Parathyroid adenoma (tissue), 2 donors: ENCODE data around the gene RDH5.

Experiments
- H2AFZ ChIP-seq: fragments of 300-600 bp; sonication (generic); one replicate; pipeline ENCODE4 v1.7.0; 2017; ENCODE audit warnings: antibody characterized with exemption, mild to moderate bottlenecking
- H3K27ac ChIP-seq: fragments of 300-600 bp; sonication (generic); one replicate; pipeline ENCODE4 v1.7.0; 2017
- H3K27me3 ChIP-seq: fragments of 300-600 bp; sonication (generic); one replicate; pipeline ENCODE4 v1.7.0; 2017; ENCODE audit warnings: low read length; ENCODE audit not compliant: control insufficient read depth, insufficient read depth
- H3K36me3 ChIP-seq: fragments of 300-600 bp; sonication (generic); one replicate; pipeline ENCODE4 v1.7.0; 2017; ENCODE audit warnings: low read length; ENCODE audit not compliant: control insufficient read depth, insufficient read depth
- H3K4me1 ChIP-seq: fragments of 300-600 bp; sonication (generic); one replicate; pipeline ENCODE4 v1.7.0; 2017; ENCODE audit warnings: control low read depth
- H3K4me2 ChIP-seq: fragments of 300-600 bp; sonication (generic); one replicate; pipeline ENCODE4 v1.7.0; 2017; ENCODE audit warnings: low read length
- H3K4me3 ChIP-seq: fragments of 300-600 bp; sonication (generic); one replicate; pipeline ENCODE4 v1.7.0; 2017; ENCODE audit warnings: low read depth, low read length
- H3K79me2 ChIP-seq: fragments of 300-600 bp; sonication (generic); one replicate; pipeline ENCODE4 v1.7.0; 2017; ENCODE audit warnings: control low read depth
- H3K9ac ChIP-seq: fragments of 300-600 bp; sonication (generic); one replicate; pipeline ENCODE4 v1.7.0; 2017; ENCODE audit warnings: mild to moderate bottlenecking
- H3K9me3 ChIP-seq: fragments of 300-600 bp; sonication (generic); one replicate; pipeline ENCODE4 v1.7.0; 2017; ENCODE audit warnings: low read length; ENCODE audit not compliant: control insufficient read depth
- CTCF ChIP-seq: fragments of 300-600 bp; sonication (generic); IDR thresholded peaks from one replicate; pipeline ENCODE4 v1.7.0; 2017; ENCODE audit warnings: antibody characterized with exemption, mild to moderate bottlenecking
- donor health status: primary hyperparathyroidism.

The RDH5 gene

DNA sequence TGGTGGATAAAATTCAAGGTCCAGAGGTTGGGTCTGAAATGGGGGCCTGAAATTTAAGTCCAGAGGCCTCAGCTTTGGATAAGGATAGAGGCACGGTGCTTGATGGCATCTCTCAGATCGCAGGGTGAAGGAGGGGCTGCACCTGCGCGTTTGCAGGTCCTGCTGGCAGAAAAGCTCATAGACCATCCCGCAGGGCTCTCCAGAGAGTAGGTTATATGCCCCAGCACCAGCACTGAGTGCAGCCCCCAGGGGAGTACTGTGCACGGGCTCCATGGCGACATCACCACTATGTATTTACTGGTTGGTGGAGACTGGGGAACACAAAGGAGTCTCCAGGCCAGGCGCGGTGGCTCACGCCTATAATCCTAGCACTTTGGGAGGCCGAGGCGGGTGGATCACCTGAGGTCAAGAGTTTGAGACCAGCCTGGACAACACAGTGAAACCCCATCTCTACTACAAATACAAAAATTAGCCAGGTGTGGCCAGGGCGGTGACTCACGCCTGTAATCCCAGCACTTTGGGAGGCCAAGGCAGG lies 12.9 kb downstream of the RDH5 start:
- Histone ChIP-seq H3K4me1 (peaks cover 10% of the 10 kb centered on the region), H3K9ac (no peak overlapping the region), H2AFZ (no peak overlapping the region), H3K27me3 (no peaks in the 10 kb centered on the region), H3K4me2 (no peak overlapping the region), H3K27ac (no peak overlapping the region), H3K36me3 (no peaks in the 10 kb centered on the region), H3K79me2 (peaks cover 11% of the 10 kb centered on the region), H3K9me3 (no peaks in the 10 kb centered on the region), H3K4me3 (no peak overlapping the region)
- TF ChIP-seq CTCF, result no peak

DNA sequence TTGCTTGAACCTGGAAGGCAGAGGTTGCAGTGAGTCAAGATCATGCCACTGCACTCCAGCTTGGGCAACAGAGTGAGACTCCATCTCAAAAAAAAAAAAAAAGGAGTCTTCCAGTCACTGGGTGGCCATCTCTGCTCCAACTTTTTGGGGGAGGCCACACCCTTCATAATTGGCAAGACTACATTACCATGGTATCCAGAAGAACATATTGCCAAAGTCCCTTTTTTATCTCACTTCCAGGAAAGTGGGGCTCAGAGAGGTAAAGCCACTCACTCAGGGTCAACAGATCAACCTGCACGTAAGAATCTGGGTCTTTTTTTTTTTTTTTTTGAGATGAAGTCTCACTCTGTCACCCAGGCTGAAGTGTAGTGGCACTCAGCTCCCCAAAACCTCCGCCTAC lies 13.7 kb downstream of the RDH5 start:
- peaks cover 15% of the 10 kb centered on the region for H3K4me1 ChIP-seq
- no peak overlapping the region for H3K4me3 ChIP-seq
- H3K36me3 ChIP-seq, result no peaks in the 10 kb centered on the region
- H3K79me2 ChIP-seq, result peaks cover 11% of the 10 kb centered on the region
- no peak for TF ChIP-seq CTCF
- H3K27ac ChIP-seq, result no peak overlapping the region
- H3K27me3 ChIP-seq, result no peaks in the 10 kb centered on the region
- H2AFZ ChIP-seq, result no peak overlapping the region
- H3K9ac ChIP-seq, result no peak overlapping the region
- no peaks in the 10 kb centered on the region for H3K9me3 ChIP-seq
- H3K4me2 ChIP-seq, result no peak overlapping the region

- H3K36me3 ChIP-seq, result no peaks in the 10 kb centered on the region
- H3K27ac ChIP-seq, result no peak overlapping the region
- H3K4me3 ChIP-seq, result no peak overlapping the region
- H2AFZ ChIP-seq, result no peak overlapping the region
- no peak overlapping the region for H3K4me2 ChIP-seq
- H3K9me3 ChIP-seq, result no peaks in the 10 kb centered on the region
- peaks cover 18% of the 10 kb centered on the region for H3K4me1 ChIP-seq
- H3K79me2 ChIP-seq, result peaks cover 11% of the 10 kb centered on the region
- H3K27me3 ChIP-seq, result no peaks in the 10 kb centered on the region
- no peak for TF ChIP-seq CTCF
- H3K9ac ChIP-seq, result no peak overlapping the region
These were observed 14.4 kb downstream of the RDH5 start for GRCh38 chr12:55734595-55734994.

DNA sequence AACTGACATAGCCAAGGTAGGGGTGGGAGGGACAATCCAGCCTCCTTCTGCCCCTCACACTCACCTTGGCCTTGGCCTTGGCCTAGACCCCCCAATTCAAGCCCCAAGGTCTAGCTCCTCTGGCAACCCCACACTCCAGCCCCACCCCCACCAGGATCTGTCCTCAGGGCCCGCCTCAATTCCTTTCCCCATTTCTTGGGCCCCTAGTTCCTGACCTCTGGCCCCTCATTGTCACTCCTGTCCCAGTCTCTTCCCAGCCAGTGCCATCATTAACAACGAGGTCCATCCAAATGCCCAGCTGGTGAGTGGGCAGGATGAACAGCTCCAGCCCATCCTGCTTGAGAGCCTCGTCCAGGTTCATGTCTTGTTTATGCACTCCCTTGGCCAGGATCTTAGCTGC lies 15.9 kb downstream of the RDH5 start:
- no peak overlapping the region for H3K9ac ChIP-seq

More for the DNA sequence above, 15.9 kb downstream of the RDH5 start:
- H3K27me3 ChIP-seq, result no peaks in the 10 kb centered on the region
- H3K4me1 ChIP-seq, result peaks cover 14% of the 10 kb centered on the region
- H3K9me3 ChIP-seq, result no peaks in the 10 kb centered on the region
- no peak for TF ChIP-seq CTCF
- peaks cover 11% of the 10 kb centered on the region for H3K79me2 ChIP-seq
- H3K4me3 ChIP-seq, result no peak overlapping the region
- H3K36me3 ChIP-seq, result no peaks in the 10 kb centered on the region
- H3K27ac ChIP-seq, result no peak overlapping the region
- H2AFZ ChIP-seq, result no peak overlapping the region
- H3K4me2 ChIP-seq, result no peak overlapping the region
